ENCODE results near the gene NUP205. TPM values are rescaled to one million over a fixed set of nuclear protein-coding genes. Genes with fewer than 3 reads are reported as not detected.

Gene NUP205
- total RNA-seq, 1 experiment from 2014 or later = 148 TPM

- TF ChIP-seq CTCF (conservative IDR thresholded peaks at IDR 0.05; ENCODE audit: low read depth, low read length) = no peak
- no peak for TF ChIP-seq EZH2 (IDR thresholded peaks at IDR 0.05; ENCODE audit: borderline replicate concordance, low read depth, low read length, poor library complexity, severe bottlenecking)
- Histone ChIP-seq H3K4me1 (ENCODE audit: insufficient read depth, low read length, poor library complexity, severe bottlenecking) (no peaks in the 10 kb centered on the region), H3K36me3 (ENCODE audit: insufficient read depth, low read length, poor library complexity, severe bottlenecking) (no peaks in the 10 kb centered on the region), H3K4me3 (ENCODE audit: low read depth, low read length, poor library complexity, severe bottlenecking) (no peak overlapping the region), H3K9me3 (ENCODE audit: low read depth, low read length, poor library complexity, severe bottlenecking) (no peaks in the 10 kb centered on the region), H3K27me3 (replicated peaks; ENCODE audit: insufficient read depth, low read depth, low read length, poor library complexity) (no peaks in the 10 kb centered on the region), H3K27ac (ENCODE audit: low read depth, low read length, poor library complexity, severe bottlenecking) (no peak overlapping the region)
- ChIA-PET CTCF (no interaction called here), POLR2A (ENCODE audit: low non-redundant PET) (no interaction called here)
- no peak for DNase-seq (ENCODE audit: low spot score)
- intact Hi-C loops (cut with micrococcal nuclease; ENCODE audit: unreplicated experiment) = no loop called here
- BruUV-seq (replicated peaks) = no TSS peak
Measured at GRCh38 chr7:135518748-135519147, 39.0 kb upstream of the NUP205 start.

- POLR2A ChIA-PET (ENCODE audit: low non-redundant PET) = no interaction called here
- no TSS peak for BruUV-seq (replicated peaks)
- no peaks in the 10 kb centered on the region for H3K27me3 ChIP-seq (replicated peaks; ENCODE audit: insufficient read depth, low read depth, low read length, poor library complexity)
Measured at GRCh38 chr7:135519233-135519688, 38.5 kb upstream of the NUP205 start.

GRCh38 chr7:135519871-135520270, 37.8 kb upstream of the NUP205 start:
- intact Hi-C loops (cut with micrococcal nuclease; ENCODE audit: unreplicated experiment) = no loop called here
- Histone ChIP-seq H3K9me3 (ENCODE audit: low read depth, low read length, poor library complexity, severe bottlenecking) (no peaks in the 10 kb centered on the region), H3K27ac (ENCODE audit: low read depth, low read length, poor library complexity, severe bottlenecking) (no peak overlapping the region), H3K27me3 (replicated peaks; ENCODE audit: insufficient read depth, low read depth, low read length, poor library complexity) (no peaks in the 10 kb centered on the region), H3K4me3 (ENCODE audit: low read depth, low read length, poor library complexity, severe bottlenecking) (no peak overlapping the region), H3K4me1 (ENCODE audit: insufficient read depth, low read length, poor library complexity, severe bottlenecking) (no peaks in the 10 kb centered on the region), H3K36me3 (ENCODE audit: insufficient read depth, low read length, poor library complexity, severe bottlenecking) (no peaks in the 10 kb centered on the region)
- no TSS peak for BruUV-seq (replicated peaks)
- TF ChIP-seq EZH2 (IDR thresholded peaks at IDR 0.05; ENCODE audit: borderline replicate concordance, low read depth, low read length, poor library complexity, severe bottlenecking) = no peak
- no peak for TF ChIP-seq CTCF (conservative IDR thresholded peaks at IDR 0.05; ENCODE audit: low read depth, low read length)
- CTCF ChIA-PET = no interaction called here
- POLR2A ChIA-PET (ENCODE audit: low non-redundant PET) = no interaction called here
- DNase-seq (ENCODE audit: low spot score) = no peak

More at GRCh38 chr7:135519233-135519688, 38.5 kb upstream of the NUP205 start:
- intact Hi-C loops (cut with micrococcal nuclease; ENCODE audit: unreplicated experiment) = no loop called here
- CTCF ChIA-PET = interaction anchor here (0.6 kb wide), 1 partner anchor 1176 kb away, joined by 5 read pairs; no protein-coding TSS in a partner anchor
- H3K4me3 ChIP-seq (ENCODE audit: low read depth, low read length, poor library complexity, severe bottlenecking) = no peak overlapping the region
- DNase-seq (ENCODE audit: low spot score) = no peak
- H3K9me3 ChIP-seq (ENCODE audit: low read depth, low read length, poor library complexity, severe bottlenecking) = no peaks in the 10 kb centered on the region
- no peaks in the 10 kb centered on the region for H3K4me1 ChIP-seq (ENCODE audit: insufficient read depth, low read length, poor library complexity, severe bottlenecking)
- no peaks in the 10 kb centered on the region for H3K36me3 ChIP-seq (ENCODE audit: insufficient read depth, low read length, poor library complexity, severe bottlenecking)
- TF ChIP-seq CTCF (conservative IDR thresholded peaks at IDR 0.05; ENCODE audit: low read depth, low read length) = no peak
- no peak for TF ChIP-seq EZH2 (IDR thresholded peaks at IDR 0.05; ENCODE audit: borderline replicate concordance, low read depth, low read length, poor library complexity, severe bottlenecking)
- H3K27ac ChIP-seq (ENCODE audit: low read depth, low read length, poor library complexity, severe bottlenecking) = no peak overlapping the region
